Fibroblast of lung (primary cell): ENCODE measurements around the gene ZSCAN18.

Source experiments
- EZH2 ChIP-seq: IDR thresholded peaks from 2 replicates; pipeline ENCODE4 v1.5.1; 2012; ENCODE audit warnings: low read length, control low read depth, mild to moderate bottlenecking; ENCODE audit errors: missing control alignments
- TF ChIP-seq, protein P1 (sequence below), 2 donors: IDR thresholded peaks in 1 of 2; conservative IDR thresholded peaks in 1 of 2; 1 replicate in 1 of 2; 2 replicates in 1 of 2; pipeline ENCODE4 v1.5.1; 2011 to 2012; ENCODE audit warnings: low read length in 2 of 2, control low read depth in 1 of 2, inconsistent platforms in 1 of 2, low read depth in 1 of 2, mild to moderate bottlenecking in 1 of 2

DNA sequence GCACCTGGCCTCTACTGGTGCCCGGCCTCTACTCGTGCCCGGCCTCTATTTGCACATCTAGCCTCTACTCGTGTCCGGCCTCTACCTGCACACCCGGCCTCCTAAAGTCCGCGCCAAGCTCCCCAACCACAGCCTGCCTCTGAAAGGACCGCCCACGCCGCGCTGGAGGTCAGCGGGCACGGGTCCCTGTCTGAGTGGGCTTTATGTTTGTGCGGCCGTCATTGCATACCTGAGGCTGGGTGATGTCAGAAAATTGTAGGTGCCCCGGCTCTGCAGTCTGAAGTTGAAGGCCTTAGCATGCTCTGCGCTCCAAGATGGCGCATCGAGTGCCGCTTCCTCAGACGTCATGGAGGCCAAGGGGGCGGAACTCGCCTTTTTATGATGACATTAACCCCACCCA lies 37.8 kb downstream of the ZSCAN18 start:
- TF ChIP-seq, protein P1, sequence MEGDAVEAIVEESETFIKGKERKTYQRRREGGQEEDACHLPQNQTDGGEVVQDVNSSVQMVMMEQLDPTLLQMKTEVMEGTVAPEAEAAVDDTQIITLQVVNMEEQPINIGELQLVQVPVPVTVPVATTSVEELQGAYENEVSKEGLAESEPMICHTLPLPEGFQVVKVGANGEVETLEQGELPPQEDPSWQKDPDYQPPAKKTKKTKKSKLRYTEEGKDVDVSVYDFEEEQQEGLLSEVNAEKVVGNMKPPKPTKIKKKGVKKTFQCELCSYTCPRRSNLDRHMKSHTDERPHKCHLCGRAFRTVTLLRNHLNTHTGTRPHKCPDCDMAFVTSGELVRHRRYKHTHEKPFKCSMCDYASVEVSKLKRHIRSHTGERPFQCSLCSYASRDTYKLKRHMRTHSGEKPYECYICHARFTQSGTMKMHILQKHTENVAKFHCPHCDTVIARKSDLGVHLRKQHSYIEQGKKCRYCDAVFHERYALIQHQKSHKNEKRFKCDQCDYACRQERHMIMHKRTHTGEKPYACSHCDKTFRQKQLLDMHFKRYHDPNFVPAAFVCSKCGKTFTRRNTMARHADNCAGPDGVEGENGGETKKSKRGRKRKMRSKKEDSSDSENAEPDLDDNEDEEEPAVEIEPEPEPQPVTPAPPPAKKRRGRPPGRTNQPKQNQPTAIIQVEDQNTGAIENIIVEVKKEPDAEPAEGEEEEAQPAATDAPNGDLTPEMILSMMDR (conservative IDR thresholded peaks at IDR 0.05 in 1 of 2, IDR thresholded peaks at IDR 0.05 in 1 of 2; ENCODE audit: low read depth in 1 of 2, low read length in 2 of 2), result no peak
- TF ChIP-seq EZH2, result no peak
